Lower leg skin (tissue), 3 donors: ENCODE measurements around the gene HYAL1.

Source experiments
- CTCF ChIP-seq, 3 donors: fragments of 450-650 bp; IDR thresholded peaks; one replicate each; pipeline ENCODE4 v1.5.1; 2016; ENCODE audit warnings: antibody characterized with exemption in 3 of 3, mild to moderate bottlenecking in 3 of 3, moderate library complexity in 2 of 3
- POLR2A ChIP-seq, 2 donors: fragments of 450-650 bp; IDR thresholded peaks; one replicate each; pipeline ENCODE4 v1.6.1; 2016 to 2017; ENCODE audit warnings: antibody characterized with exemption in 2 of 2, mild to moderate bottlenecking in 1 of 2, moderate library complexity in 1 of 2

GRCh38 chr3:50314816-50315215, 11.4 kb upstream of the HYAL1 start:
- no peak for TF ChIP-seq POLR2A (IDR thresholded peaks at IDR 0.05)
- no peak for TF ChIP-seq CTCF (IDR thresholded peaks at IDR 0.05)
